B cell (primary cell): ENCODE results near the gene GARIN5A. TPM values are rescaled to one million over a fixed set of nuclear protein-coding genes. Genes with fewer than 3 reads are reported as not detected.

ENCODE experiments used
- ATAC-seq: fragments of 200-7000 bp; cut with Tn5 transposase; one replicate; pipeline ENCODE4 v1.10.0; 2021; ENCODE audit warnings: low read depth, mild to moderate bottlenecking, moderate number of reproducible peaks, moderate library complexity
- CTCF ChIA-PET: fragments of 350-600 bp; sonication (Branson Sonifier 250); formaldehyde crosslinking; loops from one replicate; lab custom pipeline; 2021; ENCODE audit warnings: antibody characterized with exemption, inconsistent platforms; lab: Charles Lee
- POLR2A ChIA-PET: fragments of 350-600 bp; sonication (Branson Sonifier 250); formaldehyde crosslinking; loops from one replicate; lab custom pipeline; 2021; ENCODE audit warnings: antibody characterized with exemption; lab: Charles Lee
- DNase-seq: peaks from one replicate; pipeline ENCODE4 v3.0.0; 2013
- H2AFZ ChIP-seq: 2 replicates; pipeline ENCODE4 v1.6.1; 2012; ENCODE audit warnings: mild to moderate bottlenecking, low read depth, low read length; ENCODE audit not compliant: insufficient read depth, poor library complexity, severe bottlenecking
- H3K27ac ChIP-seq, 2 donors: 1 replicate in 1 of 2; 2 replicates in 1 of 2; pipeline ENCODE4 v1.5.1; 2012 to 2013; ENCODE audit warnings: low read length in 2 of 2, mild to moderate bottlenecking in 2 of 2, moderate library complexity in 1 of 2
- H3K27me3 ChIP-seq, 4 experiments: fragments of 200-600 bp in 1 of 4; sonication (generic) in 1 of 4; replicated peaks in 1 of 4; 1 replicate in 2 of 4; 2 replicates in 2 of 4; pipeline versions ENCODE4 v1.6.1 to v1.7.0; 2013 to 2016; ENCODE audit warnings: low read length in 3 of 4, mild to moderate bottlenecking in 2 of 4, mixed read lengths in 1 of 4, moderate library complexity in 1 of 4; ENCODE audit not compliant: insufficient read depth in 4 of 4, control insufficient read depth in 3 of 4; ENCODE audit errors: control extremely low read depth in 1 of 4
- H3K36me3 ChIP-seq, 2 experiments: replicated peaks in 1 of 2; 1 replicate in 1 of 2; 2 replicates in 1 of 2; pipeline versions ENCODE4 v1.6.1 to v1.7.1; 2013; ENCODE audit warnings: low read length in 1 of 2; ENCODE audit not compliant: insufficient read depth in 2 of 2, control insufficient read depth in 1 of 2; ENCODE audit errors: control extremely low read depth in 1 of 2, extremely low read depth in 1 of 2
- H3K4me1 ChIP-seq, 2 donors: fragments of 200-600 bp in 1 of 2; sonication (generic) in 1 of 2; 1 replicate in 1 of 2; 2 replicates in 1 of 2; pipeline versions ENCODE4 v1.5.1 to v1.6.1; 2013 to 2017; ENCODE audit warnings: low read length in 2 of 2; ENCODE audit not compliant: control insufficient read depth in 2 of 2, insufficient read depth in 2 of 2
- H3K4me2 ChIP-seq: replicated peaks from 2 replicates; pipeline ENCODE3; 2012; ENCODE audit warnings: mild to moderate bottlenecking, low read depth, low read length; ENCODE audit not compliant: poor library complexity, severe bottlenecking
- H3K4me3 ChIP-seq, 5 experiments: fragments of 200-600 bp in 1 of 5; sonication (generic) in 1 of 5; 1 replicate in 3 of 5; 2 replicates in 2 of 5; pipeline versions ENCODE4 v1.5.1 to v1.7.0; 2011 to 2016; ENCODE audit warnings: low read length in 4 of 5, mild to moderate bottlenecking in 4 of 5, low read depth in 2 of 5, control low read depth in 1 of 5, moderate library complexity in 1 of 5; ENCODE audit not compliant: insufficient read depth in 1 of 5; ENCODE audit errors: control extremely low read depth in 1 of 5, extremely low read depth in 1 of 5
- H3K79me2 ChIP-seq: fragments of 200-600 bp; sonication (generic); one replicate; pipeline ENCODE4 v1.6.0; 2016; ENCODE audit warnings: low read length; ENCODE audit not compliant: control insufficient read depth, insufficient read depth
- H3K9ac ChIP-seq: fragments of 200-600 bp; sonication (generic); 2 replicates; pipeline ENCODE4 v1.6.1; 2017; ENCODE audit warnings: mild to moderate bottlenecking, low read length, moderate library complexity
- H3K9me3 ChIP-seq, 3 donors: one replicate each; pipeline versions ENCODE4 v1.6.1 to v1.7.1; 2013; ENCODE audit warnings: low read length in 2 of 3; ENCODE audit not compliant: control insufficient read depth in 2 of 3, insufficient read depth in 1 of 3; ENCODE audit errors: control extremely low read depth in 1 of 3
- H4K20me1 ChIP-seq: 2 replicates; pipeline ENCODE4 v1.6.0; 2012; ENCODE audit warnings: mild to moderate bottlenecking, low read length; ENCODE audit not compliant: insufficient read depth, control insufficient read depth, poor library complexity, severe bottlenecking
- H3K27ac Mint-ChIP-seq: one replicate; pipeline ENCODE4 v1.8.0; 2021; ENCODE audit warnings: mixed read lengths
- H3K27me3 Mint-ChIP-seq: one replicate; pipeline ENCODE4 v1.8.0; 2021; ENCODE audit warnings: mixed read lengths
- H3K4me1 Mint-ChIP-seq: one replicate; pipeline ENCODE4 v1.8.0; 2021; ENCODE audit warnings: mixed read lengths
- H3K4me3 Mint-ChIP-seq: one replicate; pipeline ENCODE4 v1.8.0; 2021; ENCODE audit warnings: mixed read lengths
- H3K9me3 Mint-ChIP-seq: one replicate; pipeline ENCODE4 v1.8.0; 2022; ENCODE audit warnings: mixed read lengths; ENCODE audit not compliant: insufficient read depth
- EZH2 ChIP-seq: IDR thresholded peaks from 2 replicates; pipeline ENCODE4 v1.6.1; 2012; ENCODE audit warnings: borderline replicate concordance, low read depth, mild to moderate bottlenecking, moderate library complexity, low read length; ENCODE audit not compliant: insufficient read depth, poor library complexity, severe bottlenecking
- whole genome bisulfite sequencing: methylation state at CpG from one replicate; pipeline ENCODE4 v1.1.5; 2013; ENCODE audit warnings: missing lambda C conversion rate; ENCODE audit not compliant: insufficient coverage; 5-methylcytosine and 5-hydroxymethylcytosine counted together
- intact Hi-C: fragments of 100-400 bp; cut with micrococcal nuclease; formaldehyde crosslinking; loops from one replicate; pipeline ENCODE4 v1.10.0; 2022
- polyA plus RNA-seq: library from polyadenylated mRNA; depleted of rRNA; stranded (reverse); fragments of >200 nt; gene quantifications from 2 replicates; pipeline ENCODE4 v1.2.3, GENCODE V29; 2012
- total RNA-seq, 2 donors: library from RNA; stranded (reverse); fragments of 120-200 nt in 1 of 2; gene quantifications; 1 replicate in 1 of 2; 2 replicates in 1 of 2; pipeline versions ENCODE4 v1.2.3 to v1.2.4, GENCODE V29; 2013 to 2022
- TF ChIP-seq, protein P1 (sequence below): fragments of 200-600 bp; IDR thresholded peaks from one replicate; pipeline ENCODE4 v1.8.0; 2022; ENCODE audit warnings: antibody characterized with exemption, mild to moderate bottlenecking

GARIN5A gene
- total and polyA plus RNA-seq, 2 donors (not counting 1 experiment from before 2014, with no cell fraction given) = 0.22 to 0.34 TPM

GRCh38 chr19:50419580-50420035, 57.0 kb downstream of the GARIN5A start:
- H3K27me3 Mint-ChIP-seq = no peaks in the 10 kb centered on the region
- peak; percentile 69 for DNase-seq
- Histone ChIP-seq H3K27me3 (no peaks in the 10 kb centered on the region), H2AFZ (peak overlapping the region; percentile 41), H4K20me1 (peaks cover 55% of the 10 kb centered on the region), H3K4me2 (peak overlapping the region; percentile 97), H3K79me2 (peaks cover 68% of the 10 kb centered on the region), H3K27ac (peak overlapping the region; percentile 97 to 98), H3K9me3 (no peaks in the 10 kb centered on the region), H3K4me1 (peaks cover 60 to 79% of the 10 kb centered on the region in 2 donors), H3K36me3 (peaks cover 0 to 39% of the 10 kb centered on the region in 2 experiments), H3K4me3 (peak overlapping the region; percentile 83 to 98 (median 87)), H3K9ac (peak overlapping the region; percentile 97)
- CTCF ChIA-PET = interaction anchor here (1.0 to 7.3 kb wide), 3 partner anchors 8 to 42 kb away, joined by 5 to 36 read pairs (median 6); no protein-coding TSS in a partner anchor
- peak overlapping the region; percentile 90 for H3K27ac Mint-ChIP-seq
- no peaks in the 10 kb centered on the region for H3K9me3 Mint-ChIP-seq
- WGBS = 0% methylated on average over 4 of the region's 8 CpGs
- peaks cover 68% of the 10 kb centered on the region for H3K4me1 Mint-ChIP-seq
- H3K4me3 Mint-ChIP-seq = peak overlapping the region; percentile 94
- TF ChIP-seq EZH2 = no peak
- TF ChIP-seq, protein P1, sequence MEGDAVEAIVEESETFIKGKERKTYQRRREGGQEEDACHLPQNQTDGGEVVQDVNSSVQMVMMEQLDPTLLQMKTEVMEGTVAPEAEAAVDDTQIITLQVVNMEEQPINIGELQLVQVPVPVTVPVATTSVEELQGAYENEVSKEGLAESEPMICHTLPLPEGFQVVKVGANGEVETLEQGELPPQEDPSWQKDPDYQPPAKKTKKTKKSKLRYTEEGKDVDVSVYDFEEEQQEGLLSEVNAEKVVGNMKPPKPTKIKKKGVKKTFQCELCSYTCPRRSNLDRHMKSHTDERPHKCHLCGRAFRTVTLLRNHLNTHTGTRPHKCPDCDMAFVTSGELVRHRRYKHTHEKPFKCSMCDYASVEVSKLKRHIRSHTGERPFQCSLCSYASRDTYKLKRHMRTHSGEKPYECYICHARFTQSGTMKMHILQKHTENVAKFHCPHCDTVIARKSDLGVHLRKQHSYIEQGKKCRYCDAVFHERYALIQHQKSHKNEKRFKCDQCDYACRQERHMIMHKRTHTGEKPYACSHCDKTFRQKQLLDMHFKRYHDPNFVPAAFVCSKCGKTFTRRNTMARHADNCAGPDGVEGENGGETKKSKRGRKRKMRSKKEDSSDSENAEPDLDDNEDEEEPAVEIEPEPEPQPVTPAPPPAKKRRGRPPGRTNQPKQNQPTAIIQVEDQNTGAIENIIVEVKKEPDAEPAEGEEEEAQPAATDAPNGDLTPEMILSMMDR = no peak
- POLR2A ChIA-PET = interaction anchor here (1.5 to 6.4 kb wide), 7 partner anchors 10 to 87 kb away, joined by 5 to 96 read pairs (median 8); partner anchors contain the start of genes MYBPC2, NR1H2 and POLD1
- intact Hi-C loops = loop anchor here (5.0 kb wide), 1 partner anchor 77 kb away; no protein-coding TSS in a partner anchor
- peak; percentile 1 for ATAC-seq

DNA sequence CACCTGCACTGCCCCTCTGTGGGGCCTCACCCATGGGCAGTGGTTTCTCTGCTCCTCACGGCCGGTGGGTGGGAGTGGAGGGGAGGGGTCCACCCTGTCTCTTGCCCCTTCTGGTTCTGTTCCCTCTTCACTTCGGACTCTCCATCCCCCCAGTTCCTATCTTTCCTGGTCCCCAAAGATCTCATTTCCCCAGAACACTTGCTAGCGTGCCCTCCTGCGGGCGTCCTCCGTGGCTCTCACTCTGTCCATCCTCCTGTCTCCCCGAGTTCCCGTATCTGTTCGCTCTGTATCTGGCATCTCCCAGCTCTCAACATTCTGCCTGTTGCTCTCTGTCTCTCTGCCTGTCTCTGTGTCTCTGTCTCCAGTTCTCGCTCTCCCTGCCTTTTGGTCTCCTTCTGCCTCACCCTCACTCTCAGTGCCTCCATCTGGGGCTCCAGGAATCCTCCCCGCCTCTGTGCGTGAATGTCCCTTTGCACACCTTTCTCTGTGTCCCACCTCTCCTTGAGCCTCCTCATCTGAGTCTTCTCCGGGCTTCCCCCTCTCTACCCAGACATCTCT, 57.5 kb downstream of the GARIN5A start:
- Histone ChIP-seq H2AFZ (peak overlapping the region; percentile 41), H3K4me1 (peaks cover 64 to 83% of the 10 kb centered on the region in 2 donors), H3K36me3 (peaks cover 0 to 35% of the 10 kb centered on the region in 2 experiments), H3K4me3 (peak overlapping the region; percentile 83 to 98 (median 87)), H3K27ac (peak overlapping the region; percentile 97 to 98), H3K27me3 (no peaks in the 10 kb centered on the region), H3K4me2 (peak overlapping the region; percentile 97), H3K9ac (peak overlapping the region; percentile 97), H4K20me1 (peaks cover 50% of the 10 kb centered on the region), H3K79me2 (peaks cover 68% of the 10 kb centered on the region), H3K9me3 (no peaks in the 10 kb centered on the region)
- ChIA-PET POLR2A (interaction anchor here (1.5 to 6.4 kb wide), 7 partner anchors 11 to 86 kb away, joined by 5 to 96 read pairs (median 8); partner anchors contain the start of genes MYBPC2, NR1H2 and POLD1), CTCF (interaction anchor here (0.9 to 7.3 kb wide), 5 partner anchors 8 to 50 kb away, joined by 4 to 36 read pairs (median 6); no protein-coding TSS in a partner anchor)
- ATAC-seq (no peak), DNase-seq (no peak)
- no peaks in the 10 kb centered on the region for H3K27me3 Mint-ChIP-seq
- H3K27ac Mint-ChIP-seq = peak overlapping the region; percentile 90
- intact Hi-C loops = loop anchor here (5.0 kb wide), 1 partner anchor 77 kb away; no protein-coding TSS in a partner anchor
- H3K4me1 Mint-ChIP-seq = peaks cover 71% of the 10 kb centered on the region
- TF ChIP-seq, protein P1 = no peak
- TF ChIP-seq EZH2 = no peak
- WGBS = 4% methylated on average over 12 of the region's 14 CpGs
- no peaks in the 10 kb centered on the region for H3K9me3 Mint-ChIP-seq
- H3K4me3 Mint-ChIP-seq = peak overlapping the region; percentile 94
